ENCODE data around the gene COL20A1.
"Not testable (repeated sequence)": the region's sequence is repeated elsewhere in the genome, so short reads cannot be mapped to it uniquely, and the experiment has no call there.

The COL20A1 gene

GRCh38 chr20:63372971-63373885, 80.2 kb downstream of the COL20A1 start:
- DNase-seq (ENCODE audit: low read depth in 3 of 3, low spot score in 1 of 3): no peak

GRCh38 chr20:63373996-63374395, 81.0 kb downstream of the COL20A1 start:
- no peak for DNase-seq (ENCODE audit: low read depth in 3 of 3, low spot score in 1 of 3)

- DNase-seq (ENCODE audit: low read depth in 3 of 3, low spot score in 1 of 3): no peak
Measured at GRCh38 chr20:63374504-63374903, 81.5 kb downstream of the COL20A1 start.

DNA sequence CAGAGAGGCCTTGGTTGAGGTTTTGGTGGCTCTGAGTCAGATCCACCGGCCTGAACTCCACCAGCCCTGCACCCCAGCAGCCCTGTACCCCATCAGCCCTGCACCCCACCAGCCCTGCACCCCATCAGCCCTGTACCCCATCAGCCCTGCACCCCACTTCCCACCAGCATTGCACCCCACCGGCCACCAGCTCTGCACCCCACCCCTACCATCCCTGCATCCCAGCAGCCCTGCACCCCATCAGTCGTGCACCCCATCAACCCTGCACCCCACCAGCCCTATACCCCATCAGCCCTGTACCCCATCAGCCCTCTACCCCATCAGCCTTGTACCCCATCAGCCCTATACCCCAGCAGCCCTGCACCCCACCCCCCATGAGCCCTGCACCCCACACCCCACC, 82.5 kb downstream of the COL20A1 start:
- DNase-seq (ENCODE audit: low read depth in 3 of 3, low spot score in 1 of 3): no peak

- DNase-seq (ENCODE audit: low read depth in 3 of 3, low spot score in 1 of 3): no peak
Measured at GRCh38 chr20:63376283-63377250, 83.6 kb downstream of the COL20A1 start.

- no peak for DNase-seq (ENCODE audit: low read depth in 3 of 3, low spot score in 1 of 3)
Measured at GRCh38 chr20:63377256-63377941, 84.4 kb downstream of the COL20A1 start.

GRCh38 chr20:63377951-63378381, 85.0 kb downstream of the COL20A1 start:
- no peak for DNase-seq (ENCODE audit: low read depth in 3 of 3, low spot score in 1 of 3)

DNA sequence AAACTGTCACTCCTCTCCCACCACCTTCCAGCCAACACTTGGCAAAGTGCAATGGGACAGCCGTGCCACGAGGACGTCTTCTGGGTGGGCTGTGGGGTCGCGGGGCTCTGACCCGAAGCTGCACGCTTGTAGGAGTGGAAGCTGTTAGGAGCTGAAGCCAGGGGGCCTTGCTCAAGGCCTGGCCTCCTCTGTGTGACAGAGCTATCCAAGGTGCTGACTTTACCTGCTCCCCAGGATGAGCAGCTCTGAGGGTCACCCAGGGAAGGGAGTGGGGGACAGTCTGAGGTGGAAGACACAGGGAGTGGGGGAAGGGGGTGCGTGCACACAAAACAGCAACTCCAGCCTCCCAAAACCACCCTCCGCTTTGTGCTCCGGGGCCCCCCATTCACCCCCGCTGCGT, 85.6 kb downstream of the COL20A1 start:
- no peak for DNase-seq (ENCODE audit: low read depth in 3 of 3, low spot score in 1 of 3)

DNA sequence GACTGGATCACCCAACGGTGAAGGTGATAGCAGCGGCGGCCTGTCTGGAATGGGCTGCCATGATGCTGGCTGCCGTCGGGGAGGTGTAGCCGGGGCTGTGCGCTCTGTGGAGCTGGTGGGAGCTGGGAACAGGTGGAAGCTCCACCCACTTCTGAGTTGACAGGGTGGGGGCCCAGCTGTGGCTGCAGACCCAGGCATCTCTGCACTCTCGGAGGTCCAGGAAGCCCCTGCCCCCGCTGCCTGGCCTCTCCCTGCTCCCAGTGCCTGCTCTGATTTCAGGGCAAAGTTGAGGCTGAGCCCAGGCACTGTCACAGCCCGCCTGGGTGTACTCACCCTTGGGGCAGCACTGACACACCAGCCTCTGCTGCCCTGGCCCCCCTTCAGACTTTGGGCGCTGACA, 86.3 kb downstream of the COL20A1 start:
- no peak for DNase-seq (ENCODE audit: low read depth in 3 of 3, low spot score in 1 of 3)

DNA sequence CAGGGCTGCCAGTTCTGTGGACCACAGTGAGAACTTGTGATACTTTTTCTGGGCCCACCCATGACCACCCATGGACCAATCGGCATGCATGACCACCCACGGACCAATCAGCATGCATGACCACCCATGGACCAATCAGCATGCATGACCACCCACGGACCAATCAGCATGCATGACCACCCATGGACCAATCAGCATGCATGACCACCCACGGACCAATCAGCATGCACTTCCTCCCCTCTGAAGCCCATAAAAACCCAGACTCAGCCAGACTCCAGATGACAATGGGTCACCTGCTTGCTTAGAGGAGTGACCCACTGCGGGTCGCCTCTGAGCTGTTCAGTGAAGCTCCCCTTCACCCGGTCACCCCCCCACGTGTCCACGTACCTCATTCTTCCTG, 86.9 kb downstream of the COL20A1 start:
- DNase-seq (ENCODE audit: low read depth in 3 of 3, low spot score in 1 of 3): not testable (repeated sequence)

- DNase-seq (ENCODE audit: low read depth in 3 of 3, low spot score in 1 of 3): no peak
Measured at GRCh38 chr20:63380346-63380870, 87.4 kb downstream of the COL20A1 start.

- DNase-seq (ENCODE audit: low read depth in 3 of 3, low spot score in 1 of 3): peak in 1 of 3 donors; percentile 26
Measured at GRCh38 chr20:63381781-63382431, 88.9 kb downstream of the COL20A1 start.

DNA sequence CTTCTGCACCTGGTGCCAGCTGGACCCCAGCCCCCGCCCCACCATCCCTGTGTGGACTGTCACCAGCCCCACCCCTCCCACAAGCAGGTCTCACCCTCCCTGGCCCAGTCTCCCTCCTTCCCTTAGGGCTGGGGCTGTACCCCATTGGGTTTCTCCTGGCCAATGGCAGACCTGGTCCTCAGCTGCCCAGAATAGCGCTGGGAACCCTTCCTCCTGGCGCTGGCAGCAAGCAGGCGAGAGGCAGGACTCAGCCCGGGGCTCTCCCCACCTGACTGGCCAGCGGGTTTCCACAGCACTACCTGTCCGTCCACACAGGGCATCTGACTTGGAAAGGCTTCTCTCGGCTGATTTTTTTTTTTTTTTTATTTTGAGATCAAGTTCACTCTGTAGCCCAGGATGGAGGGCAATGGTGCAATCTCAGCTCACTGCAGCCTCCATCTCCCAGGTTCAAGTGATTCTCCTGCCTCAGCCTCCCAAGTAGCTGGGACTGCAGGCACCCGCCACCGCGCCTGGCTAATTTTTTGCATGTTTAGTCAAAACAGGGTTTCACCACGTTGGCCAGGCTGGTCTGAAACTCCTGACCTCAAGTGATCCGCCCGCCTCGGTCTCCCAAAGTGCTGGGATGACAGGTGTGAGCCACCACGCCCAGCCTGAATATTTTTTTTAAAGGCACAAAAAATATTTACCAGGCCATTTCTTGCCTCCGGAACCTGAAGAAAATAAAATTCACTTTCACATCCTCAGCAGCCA, 89.7 kb downstream of the COL20A1 start:
- DNase-seq (ENCODE audit: low read depth in 3 of 3, low spot score in 1 of 3): no peak

- DNase-seq (ENCODE audit: low read depth in 3 of 3, low spot score in 1 of 3): no peak
Measured at GRCh38 chr20:63383556-63383955, 90.6 kb downstream of the COL20A1 start.

- DNase-seq (ENCODE audit: low read depth in 3 of 3, low spot score in 1 of 3): no peak
Measured at GRCh38 chr20:63384336-63384735, 91.3 kb downstream of the COL20A1 start.
